A673 (cell line): Measurements from ENCODE around the gene NFIC. TPM values are rescaled to one million over a fixed set of nuclear protein-coding genes. Genes with fewer than 3 reads are reported as not detected.

Experiments used
- BruUV-seq: library from RNA; stranded (reverse); fragments of 400-500 nt; replicated peaks from 2 replicates; lab custom pipeline; 2021; lab: Mats Ljungman, UMichigan
- CTCF ChIA-PET: fragments of 300-600 bp; sonication (Branson Sonifier 250); formaldehyde crosslinking; loops from one replicate; lab custom pipeline; 2022; ENCODE audit warnings: antibody characterized with exemption; lab: Charles Lee
- POLR2A ChIA-PET: fragments of 300-600 bp; sonication (Branson Sonifier 250); formaldehyde crosslinking; loops from one replicate; lab custom pipeline; 2022; ENCODE audit warnings: antibody characterized with exemption; ENCODE audit not compliant: low non-redundant PET; lab: Charles Lee
- DNase-seq: peaks from one replicate; pipeline ENCODE4 v3.0.0-alpha.2; 2015; ENCODE audit warnings: low spot score
- H3K27ac ChIP-seq: fragments of 200-600 bp; sonication (generic); 2 replicates; pipeline ENCODE4 v1.5.1; 2016; ENCODE audit warnings: mixed run types, low read depth, mild to moderate bottlenecking, mixed read lengths, antibody characterized with exemption, low read length; ENCODE audit not compliant: poor library complexity, severe bottlenecking
- H3K27me3 ChIP-seq: fragments of 200-600 bp; sonication (generic); replicated peaks from 2 replicates; pipeline ENCODE4 v1.6.1; 2017; ENCODE audit warnings: mixed run types, low read depth, mild to moderate bottlenecking, mixed read lengths, antibody characterized with exemption, low read length; ENCODE audit not compliant: insufficient read depth, poor library complexity
- H3K36me3 ChIP-seq: fragments of 200-600 bp; sonication (generic); 2 replicates; pipeline ENCODE4 v1.6.1; 2016; ENCODE audit warnings: mixed run types, mild to moderate bottlenecking, mixed read lengths, antibody characterized with exemption, low read length; ENCODE audit not compliant: insufficient read depth, poor library complexity, severe bottlenecking
- H3K4me1 ChIP-seq: fragments of 200-600 bp; sonication (generic); 2 replicates; pipeline ENCODE4 v1.6.1; 2017; ENCODE audit warnings: mixed run types, mild to moderate bottlenecking, mixed read lengths, antibody characterized with exemption, low read length; ENCODE audit not compliant: insufficient read depth, poor library complexity, severe bottlenecking
- H3K4me3 ChIP-seq: fragments of 200-600 bp; sonication (generic); 2 replicates; pipeline ENCODE4 v1.5.1; 2016; ENCODE audit warnings: low read depth, mixed run types, mild to moderate bottlenecking, mixed read lengths, low read length; ENCODE audit not compliant: poor library complexity, severe bottlenecking
- H3K9me3 ChIP-seq: fragments of 200-600 bp; sonication (generic); 2 replicates; pipeline ENCODE4 v1.6.1; 2016; ENCODE audit warnings: mixed run types, low read depth, mild to moderate bottlenecking, mixed read lengths, antibody characterized with exemption, low read length; ENCODE audit not compliant: poor library complexity, severe bottlenecking
- CTCF ChIP-seq: fragments of 300-800, 200-600 bp; sonication (generic); conservative IDR thresholded peaks from 2 replicates; pipeline ENCODE4 v1.5.1; 2017; ENCODE audit warnings: low read depth, mild to moderate bottlenecking, antibody characterized with exemption, low read length, moderate library complexity, mixed read lengths
- EZH2 ChIP-seq: fragments of 200-600 bp; sonication (generic); IDR thresholded peaks from 2 replicates; pipeline ENCODE4 v1.6.1; 2017; ENCODE audit warnings: borderline replicate concordance, low read depth, mild to moderate bottlenecking, mixed read lengths, antibody characterized with exemption, low read length; ENCODE audit not compliant: poor library complexity, severe bottlenecking
- intact Hi-C: fragments of 100-400 bp; cut with micrococcal nuclease; formaldehyde crosslinking; loops from one replicate; pipeline ENCODE4 v1.10.0; 2022; ENCODE audit not compliant: unreplicated experiment
- total RNA-seq: library from RNA; stranded (reverse); gene quantifications from 2 replicates; pipeline ENCODE4 v1.2.3, GENCODE V29; 2021

The NFIC gene
- total RNA-seq, 1 experiment from 2014 or later = 112 TPM

- no peaks in the 10 kb centered on the region for H3K36me3 ChIP-seq
- ChIA-PET CTCF (interaction anchor here (0.7 kb wide), 1 partner anchor 132 kb away, joined by 4 read pairs; no protein-coding TSS in a partner anchor), POLR2A (no interaction called here)
- BruUV-seq = no TSS peak
- no peak overlapping the region for H3K27ac ChIP-seq
- peaks cover 6% of the 10 kb centered on the region for H3K4me1 ChIP-seq
- H3K4me3 ChIP-seq = no peak overlapping the region
- H3K9me3 ChIP-seq = no peaks in the 10 kb centered on the region
- peak; percentile 62 for DNase-seq
- intact Hi-C loops = no loop called here
- TF ChIP-seq EZH2 (no peak), CTCF (peak; percentile 83)
- peaks cover 18% of the 10 kb centered on the region for H3K27me3 ChIP-seq
Observed at GRCh38 chr19:3324405-3324856, 42.0 kb upstream of the NFIC start.

GRCh38 chr19:3325451-3325850, 40.9 kb upstream of the NFIC start:
- Histone ChIP-seq H3K4me3 (no peak overlapping the region), H3K4me1 (no peaks in the 10 kb centered on the region), H3K27me3 (peaks cover 7% of the 10 kb centered on the region), H3K27ac (no peak overlapping the region), H3K36me3 (no peaks in the 10 kb centered on the region), H3K9me3 (no peaks in the 10 kb centered on the region)
- ChIA-PET POLR2A (no interaction called here), CTCF (interaction anchor here (0.7 to 1.9 kb wide), 3 partner anchors 105 to 159 kb away, joined by 3 to 12 read pairs (median 4); no protein-coding TSS in a partner anchor)
- intact Hi-C loops = loop anchor here (5.0 kb wide), 3 partner anchors 102 to 292 kb away; no protein-coding TSS in a partner anchor
- no TSS peak for BruUV-seq
- DNase-seq = no peak
- TF ChIP-seq EZH2 = no peak
- no peak for TF ChIP-seq CTCF

- Histone ChIP-seq H3K27me3 (peaks cover 9% of the 10 kb centered on the region), H3K4me3 (no peak overlapping the region), H3K36me3 (no peaks in the 10 kb centered on the region), H3K27ac (no peak overlapping the region), H3K9me3 (no peaks in the 10 kb centered on the region), H3K4me1 (no peaks in the 10 kb centered on the region)
- ChIA-PET POLR2A (no interaction called here), CTCF (no interaction called here)
- BruUV-seq = no TSS peak
- TF ChIP-seq CTCF (no peak), EZH2 (no peak)
- intact Hi-C loops = loop anchor here (5.0 kb wide), 3 partner anchors 99 to 289 kb away; no protein-coding TSS in a partner anchor
- no peak for DNase-seq
Observed at GRCh38 chr19:3328743-3329142, 37.6 kb upstream of the NFIC start.
